ENCODE measurements around the gene MRPS31. TPM values are rescaled to one million over a fixed set of nuclear protein-coding genes. Genes with fewer than 3 reads are reported as not detected.

Gene MRPS31
- total and polyA plus RNA-seq, 4 donors: 13.4 to 17.6 (median 16.0) TPM

- Histone ChIP-seq H3K27ac (ENCODE audit: low read depth in 1 of 2, low read length in 2 of 2) (peak overlapping the region; percentile 83 to 84), H3K4me1 (ENCODE audit: control insufficient read depth in 4 of 4, insufficient read depth in 4 of 4, low read length in 3 of 4) (peaks cover 7 to 57% (median 30%) of the 10 kb centered on the region in 4 donors), H3K27me3 (ENCODE audit: control insufficient read depth in 4 of 4, insufficient read depth in 4 of 4, low read length in 3 of 4) (no peaks in the 10 kb centered on the region), H3K4me3 (ENCODE audit: low read depth in 1 of 3, low read length in 3 of 3) (no peak overlapping the region), H3K9me3 (ENCODE audit: control insufficient read depth in 4 of 4, low read length in 3 of 4) (no peaks in the 10 kb centered on the region), H3K36me3 (ENCODE audit: control insufficient read depth in 4 of 4, insufficient read depth in 3 of 4, low read depth in 1 of 4, low read length in 3 of 4) (peaks cover 0 to 9% (median 0%) of the 10 kb centered on the region in 4 donors), H3K9ac (ENCODE audit: low read depth in 1 of 2, low read length in 2 of 2) (no peak overlapping the region)
- TF ChIP-seq GABPA (IDR thresholded peaks at IDR 0.05 in 1 of 2, conservative IDR thresholded peaks at IDR 0.05 in 1 of 2): no peak
- TF ChIP-seq FOXA2 (IDR thresholded peaks at IDR 0.05): no peak
- TF ChIP-seq RAD21 (IDR thresholded peaks at IDR 0.05): peak in 1 of 2 donors; percentile 29
- TF ChIP-seq HNF4G (IDR thresholded peaks at IDR 0.05): no peak
- TF ChIP-seq REST (IDR thresholded peaks at IDR 0.05): peak; percentile 42
- TF ChIP-seq EGR1 (IDR thresholded peaks at IDR 0.05; ENCODE audit: low read depth in 2 of 2): no peak
- TF ChIP-seq, protein P1, sequence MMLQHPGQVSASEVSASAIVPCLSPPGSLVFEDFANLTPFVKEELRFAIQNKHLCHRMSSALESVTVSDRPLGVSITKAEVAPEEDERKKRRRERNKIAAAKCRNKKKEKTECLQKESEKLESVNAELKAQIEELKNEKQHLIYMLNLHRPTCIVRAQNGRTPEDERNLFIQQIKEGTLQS (IDR thresholded peaks at IDR 0.05): peak; percentile 40
- TF ChIP-seq, protein P2, sequence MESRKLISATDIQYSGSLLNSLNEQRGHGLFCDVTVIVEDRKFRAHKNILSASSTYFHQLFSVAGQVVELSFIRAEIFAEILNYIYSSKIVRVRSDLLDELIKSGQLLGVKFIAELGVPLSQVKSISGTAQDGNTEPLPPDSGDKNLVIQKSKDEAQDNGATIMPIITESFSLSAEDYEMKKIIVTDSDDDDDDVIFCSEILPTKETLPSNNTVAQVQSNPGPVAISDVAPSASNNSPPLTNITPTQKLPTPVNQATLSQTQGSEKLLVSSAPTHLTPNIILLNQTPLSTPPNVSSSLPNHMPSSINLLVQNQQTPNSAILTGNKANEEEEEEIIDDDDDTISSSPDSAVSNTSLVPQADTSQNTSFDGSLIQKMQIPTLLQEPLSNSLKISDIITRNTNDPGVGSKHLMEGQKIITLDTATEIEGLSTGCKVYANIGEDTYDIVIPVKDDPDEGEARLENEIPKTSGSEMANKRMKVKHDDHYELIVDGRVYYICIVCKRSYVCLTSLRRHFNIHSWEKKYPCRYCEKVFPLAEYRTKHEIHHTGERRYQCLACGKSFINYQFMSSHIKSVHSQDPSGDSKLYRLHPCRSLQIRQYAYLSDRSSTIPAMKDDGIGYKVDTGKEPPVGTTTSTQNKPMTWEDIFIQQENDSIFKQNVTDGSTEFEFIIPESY (IDR thresholded peaks at IDR 0.05): no peak
- no peak for TF ChIP-seq CTCF (IDR thresholded peaks at IDR 0.05; ENCODE audit: low read depth, low read length, missing input control)
- TF ChIP-seq YY1 (IDR thresholded peaks at IDR 0.05): peak; percentile 74
- TF ChIP-seq FOXA1 (IDR thresholded peaks at IDR 0.05): no peak
- peak; percentile 61 for TF ChIP-seq SP1 (IDR thresholded peaks at IDR 0.05)
- TF ChIP-seq TAF1 (conservative IDR thresholded peaks at IDR 0.05): no peak
- peak; percentile 72 to 75 for TF ChIP-seq RXRA (IDR thresholded peaks at IDR 0.05)
- TF ChIP-seq JUND (IDR thresholded peaks at IDR 0.05): no peak
- peak; percentile 49 to 54 for TF ChIP-seq HNF4A (conservative IDR thresholded peaks at IDR 0.05)
- WGBS: 37% methylated on average over 3 of the region's 3 CpGs
- no peak for DNase-seq (ENCODE audit: low spot score)
Observed at GRCh38 chr13:40793339-40793738, 22.3 kb upstream of the MRPS31 start.
